Measurements from ENCODE around the gene SPG7.
A peak's percentile ranks its signal among the peaks of the same experiment; 100 is the strongest.

The SPG7 gene

DNA sequence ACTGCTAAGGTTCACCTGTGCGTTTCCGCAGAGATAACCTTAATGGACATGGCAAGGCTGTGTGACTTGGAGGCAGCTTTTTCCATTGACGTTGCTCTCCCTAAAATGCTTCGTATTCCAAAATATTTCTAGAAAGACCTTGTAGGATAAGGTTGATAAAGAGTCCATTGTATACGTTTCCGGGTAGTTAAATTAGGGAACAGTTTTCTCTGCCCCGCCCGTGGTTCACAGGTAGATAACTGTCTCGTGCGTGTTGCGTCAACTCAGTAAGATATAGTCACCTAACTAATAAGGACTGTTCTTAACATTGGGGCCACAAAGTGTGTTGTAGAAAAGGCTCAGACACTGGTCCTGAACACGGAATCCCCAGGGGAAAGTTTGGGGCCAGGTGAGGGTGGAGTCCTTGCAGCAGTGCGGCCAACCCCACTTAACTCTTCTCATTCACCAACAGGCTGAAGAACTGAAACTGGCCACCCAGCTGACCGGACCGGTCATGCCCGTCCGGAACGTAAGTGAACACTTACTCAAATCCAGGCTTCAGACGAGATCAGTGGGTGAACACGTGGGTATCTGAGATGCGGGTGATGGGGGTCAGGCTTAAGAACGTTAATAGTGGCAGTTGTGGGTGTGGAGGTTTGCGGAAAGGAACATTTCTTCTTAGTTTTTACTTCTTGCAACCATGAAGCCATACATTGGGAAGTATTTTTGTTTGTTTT, 53.8 kb downstream of the SPG7 start:
- Histone ChIP-seq H4K8ac (ENCODE audit: low read depth, low read length) (no peak overlapping the region), H3K79me1 (ENCODE audit: low read length) (peaks cover 11% of the 10 kb centered on the region), H2BK12ac (ENCODE audit: low read length) (no peak overlapping the region), H3K18ac (ENCODE audit: low read length) (no peak overlapping the region), H2AFZ (ENCODE audit: insufficient read depth, low read length, poor library complexity) (no peak overlapping the region), H3K9ac (ENCODE audit: low read length) (peak overlapping the region; percentile 97), H3K14ac (ENCODE audit: low read length) (peak overlapping the region; percentile 8), H3K27ac (ENCODE audit: low read depth, low read length) (no peak overlapping the region), H3K23ac (ENCODE audit: low read length) (no peak overlapping the region), H3K79me2 (ENCODE audit: control insufficient read depth, insufficient read depth, low read length, poor library complexity) (peaks cover 17% of the 10 kb centered on the region), H4K91ac (ENCODE audit: low read depth, low read length) (no peak overlapping the region), H3K36me3 (ENCODE audit: control insufficient read depth in 1 of 2, insufficient read depth in 2 of 2, low read length in 2 of 2) (peaks cover 38 to 44% of the 10 kb centered on the region in 2 experiments), H3K9me3 (ENCODE audit: insufficient read depth, low read depth, low read length) (no peaks in the 10 kb centered on the region), H4K12ac (ENCODE audit: low read depth, low read length) (no peak overlapping the region), H3K4ac (ENCODE audit: low read depth, low read length) (peak overlapping the region; percentile 96), H2AK5ac (ENCODE audit: low read length) (no peak overlapping the region), H3K4me2 (ENCODE audit: low read length) (peak overlapping the region; percentile 86), H3K4me3 (ENCODE audit: low read depth, low read length) (peak overlapping the region; percentile 95), H3K4me1 (ENCODE audit: control insufficient read depth in 1 of 2, insufficient read depth in 2 of 2, low read length in 2 of 2) (peaks cover 19 to 25% of the 10 kb centered on the region in 2 experiments), H2BK120ac (ENCODE audit: insufficient read depth, low read length, poor library complexity) (no peak overlapping the region), H3K27me3 (ENCODE audit: insufficient read depth, low read length) (no peaks in the 10 kb centered on the region), H2BK5ac (ENCODE audit: low read depth, low read length, poor library complexity) (no peak overlapping the region)
- DNase-seq = peak; percentile 83 to 90
- WGBS (ENCODE audit: extremely low coverage, insufficient coverage, insufficient read length) = no CpG with 5 or more reads among the region's 23 CpGs

- Histone ChIP-seq H3K27me3 (ENCODE audit: insufficient read depth, low read length) (no peaks in the 10 kb centered on the region), H2BK5ac (ENCODE audit: low read depth, low read length, poor library complexity) (no peak overlapping the region), H2BK12ac (ENCODE audit: low read length) (no peak overlapping the region), H3K23ac (ENCODE audit: low read length) (no peak overlapping the region), H2BK120ac (ENCODE audit: insufficient read depth, low read length, poor library complexity) (no peak overlapping the region), H4K91ac (ENCODE audit: low read depth, low read length) (no peak overlapping the region), H3K27ac (ENCODE audit: low read depth, low read length) (no peak overlapping the region), H3K4ac (ENCODE audit: low read depth, low read length) (no peak overlapping the region), H3K36me3 (ENCODE audit: control insufficient read depth in 1 of 2, insufficient read depth in 2 of 2, low read length in 2 of 2) (peaks cover 35 to 40% of the 10 kb centered on the region in 2 experiments), H3K4me2 (ENCODE audit: low read length) (peak overlapping the region; percentile 21), H3K4me3 (ENCODE audit: low read depth, low read length) (no peak overlapping the region), H3K79me2 (ENCODE audit: control insufficient read depth, insufficient read depth, low read length, poor library complexity) (peaks cover 17% of the 10 kb centered on the region), H3K14ac (ENCODE audit: low read length) (no peak overlapping the region), H3K18ac (ENCODE audit: low read length) (no peak overlapping the region), H3K79me1 (ENCODE audit: low read length) (peaks cover 11% of the 10 kb centered on the region), H2AK5ac (ENCODE audit: low read length) (no peak overlapping the region), H3K4me1 (ENCODE audit: control insufficient read depth in 1 of 2, insufficient read depth in 2 of 2, low read length in 2 of 2) (peaks cover 19 to 25% of the 10 kb centered on the region in 2 experiments), H4K8ac (ENCODE audit: low read depth, low read length) (no peak overlapping the region), H3K9ac (ENCODE audit: low read length) (no peak overlapping the region), H4K12ac (ENCODE audit: low read depth, low read length) (no peak overlapping the region), H3K9me3 (ENCODE audit: insufficient read depth, low read depth, low read length) (no peaks in the 10 kb centered on the region), H2AFZ (ENCODE audit: insufficient read depth, low read length, poor library complexity) (no peak overlapping the region)
- no CpG with 5 or more reads among the region's 12 CpGs for WGBS (ENCODE audit: extremely low coverage, insufficient coverage, insufficient read length)
- no peak for DNase-seq
Observed at GRCh38 chr16:89562939-89563338, 54.7 kb downstream of the SPG7 start.

DNA sequence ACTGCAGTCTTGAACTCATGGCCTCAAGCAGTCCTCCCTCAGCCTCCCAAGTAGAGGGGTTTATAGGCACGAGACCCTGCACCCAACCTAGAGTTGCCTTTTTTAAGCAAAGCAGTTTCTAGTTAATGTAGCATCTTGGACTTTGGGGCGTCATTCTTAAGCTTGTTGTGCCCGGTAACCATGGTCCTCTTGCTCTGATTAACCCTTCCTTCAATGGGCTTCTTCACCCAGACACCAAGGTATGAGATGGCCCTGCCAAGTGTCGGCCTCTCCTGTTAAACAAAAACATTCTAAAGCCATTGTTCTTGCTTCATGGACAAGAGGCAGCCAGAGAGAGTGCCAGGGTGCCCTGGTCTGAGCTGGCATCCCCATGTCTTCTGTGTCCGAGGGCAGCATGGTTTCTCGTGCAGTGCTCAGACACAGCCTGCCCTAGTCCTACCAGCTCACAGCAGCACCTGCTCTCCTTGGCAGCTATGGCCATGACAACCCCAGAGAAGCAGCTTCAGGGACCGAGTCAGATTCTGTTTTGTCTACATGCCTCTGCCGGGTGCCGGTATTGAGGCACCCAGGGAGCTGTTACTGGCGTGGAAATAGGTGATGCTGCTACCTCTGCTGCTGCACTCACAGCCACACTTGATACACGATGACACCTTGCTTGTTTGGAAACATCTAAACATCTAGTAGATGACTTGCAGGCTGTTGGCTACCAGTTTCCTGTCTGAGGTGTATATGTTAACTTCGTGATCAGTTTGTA, 55.6 kb downstream of the SPG7 start:
- H2BK120ac ChIP-seq (ENCODE audit: insufficient read depth, low read length, poor library complexity) = no peak overlapping the region
- H2BK12ac ChIP-seq (ENCODE audit: low read length) = no peak overlapping the region
- no peak overlapping the region for H3K18ac ChIP-seq (ENCODE audit: low read length)
- no peak overlapping the region for H4K12ac ChIP-seq (ENCODE audit: low read depth, low read length)
- no peak overlapping the region for H3K9ac ChIP-seq (ENCODE audit: low read length)
- H3K14ac ChIP-seq (ENCODE audit: low read length) = no peak overlapping the region
- no peak overlapping the region for H2BK5ac ChIP-seq (ENCODE audit: low read depth, low read length, poor library complexity)
- H3K36me3 ChIP-seq (ENCODE audit: control insufficient read depth in 1 of 2, insufficient read depth in 2 of 2, low read length in 2 of 2) = peaks cover 35 to 38% of the 10 kb centered on the region in 2 experiments
- peaks cover 19 to 25% of the 10 kb centered on the region in 2 experiments for H3K4me1 ChIP-seq (ENCODE audit: control insufficient read depth in 1 of 2, insufficient read depth in 2 of 2, low read length in 2 of 2)
- no peak overlapping the region for H2AK5ac ChIP-seq (ENCODE audit: low read length)
- no peaks in the 10 kb centered on the region for H3K27me3 ChIP-seq (ENCODE audit: insufficient read depth, low read length)
- H3K23ac ChIP-seq (ENCODE audit: low read length) = no peak overlapping the region
- no peak overlapping the region for H3K4me3 ChIP-seq (ENCODE audit: low read depth, low read length)
- no CpG with 5 or more reads among the region's 12 CpGs for WGBS (ENCODE audit: extremely low coverage, insufficient coverage, insufficient read length)
- no peak overlapping the region for H3K4ac ChIP-seq (ENCODE audit: low read depth, low read length)
- no peak for DNase-seq
- H3K79me1 ChIP-seq (ENCODE audit: low read length) = peaks cover 11% of the 10 kb centered on the region
- H4K91ac ChIP-seq (ENCODE audit: low read depth, low read length) = no peak overlapping the region
- H4K8ac ChIP-seq (ENCODE audit: low read depth, low read length) = no peak overlapping the region
- H3K9me3 ChIP-seq (ENCODE audit: insufficient read depth, low read depth, low read length) = no peaks in the 10 kb centered on the region
- H3K4me2 ChIP-seq (ENCODE audit: low read length) = no peak overlapping the region
- H3K27ac ChIP-seq (ENCODE audit: low read depth, low read length) = no peak overlapping the region
- no peak overlapping the region for H2AFZ ChIP-seq (ENCODE audit: insufficient read depth, low read length, poor library complexity)
- peaks cover 17% of the 10 kb centered on the region for H3K79me2 ChIP-seq (ENCODE audit: control insufficient read depth, insufficient read depth, low read length, poor library complexity)

DNA sequence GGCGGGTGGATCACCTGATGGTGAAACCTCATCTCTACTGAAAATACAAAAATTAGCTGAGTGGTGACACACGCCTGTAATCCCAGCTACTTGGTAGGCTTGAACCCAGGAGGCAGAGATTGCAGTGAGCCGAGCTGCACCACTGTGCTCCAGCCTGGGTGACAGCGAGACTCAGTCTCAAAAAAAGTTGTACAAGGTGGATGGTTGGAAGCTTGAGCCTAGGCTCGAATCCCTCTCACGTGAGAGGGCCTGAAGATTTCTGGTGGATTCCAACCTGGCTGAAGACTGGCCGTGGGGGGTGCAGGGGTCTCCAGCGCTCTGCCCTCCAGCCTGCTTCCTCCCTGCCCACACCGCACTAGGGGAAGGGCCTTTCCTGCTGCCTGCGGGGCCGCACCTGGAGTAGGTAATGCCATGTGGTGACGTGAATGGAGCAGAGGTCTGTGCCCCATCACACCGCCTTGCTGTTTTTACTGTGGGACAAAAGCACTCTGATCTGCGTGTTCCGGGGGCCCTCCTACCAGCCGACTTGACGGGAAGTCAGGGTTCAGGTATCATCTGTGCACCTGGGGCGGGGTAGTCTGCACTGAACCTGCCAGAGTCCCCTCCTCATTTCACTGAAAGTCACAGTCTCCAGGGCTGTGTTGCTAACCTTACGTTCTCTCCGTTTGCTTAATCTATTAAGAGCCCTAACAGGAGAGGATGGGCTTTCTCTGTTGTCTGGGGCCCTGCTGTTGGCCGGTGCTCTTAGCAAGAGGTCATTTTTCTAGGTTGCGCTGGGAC, 56.5 kb downstream of the SPG7 start:
- no CpG with 5 or more reads among the region's 22 CpGs for WGBS (ENCODE audit: extremely low coverage, insufficient coverage, insufficient read length)
- H3K4ac ChIP-seq (ENCODE audit: low read depth, low read length) = no peak overlapping the region
- no peak overlapping the region for H2BK5ac ChIP-seq (ENCODE audit: low read depth, low read length, poor library complexity)
- H4K91ac ChIP-seq (ENCODE audit: low read depth, low read length) = no peak overlapping the region
- no peak overlapping the region for H3K23ac ChIP-seq (ENCODE audit: low read length)
- H2AK5ac ChIP-seq (ENCODE audit: low read length) = no peak overlapping the region
- H3K27me3 ChIP-seq (ENCODE audit: insufficient read depth, low read length) = no peaks in the 10 kb centered on the region
- DNase-seq = peak in 1 of 2 donors; percentile 17
- H3K79me2 ChIP-seq (ENCODE audit: control insufficient read depth, insufficient read depth, low read length, poor library complexity) = peaks cover 17% of the 10 kb centered on the region
- no peak overlapping the region for H3K4me2 ChIP-seq (ENCODE audit: low read length)
- no peak overlapping the region for H2BK12ac ChIP-seq (ENCODE audit: low read length)
- peaks cover 19 to 23% of the 10 kb centered on the region in 2 experiments for H3K4me1 ChIP-seq (ENCODE audit: control insufficient read depth in 1 of 2, insufficient read depth in 2 of 2, low read length in 2 of 2)
- H4K8ac ChIP-seq (ENCODE audit: low read depth, low read length) = no peak overlapping the region
- no peak overlapping the region for H3K27ac ChIP-seq (ENCODE audit: low read depth, low read length)
- no peak overlapping the region for H3K18ac ChIP-seq (ENCODE audit: low read length)
- no peak overlapping the region for H2AFZ ChIP-seq (ENCODE audit: insufficient read depth, low read length, poor library complexity)
- H2BK120ac ChIP-seq (ENCODE audit: insufficient read depth, low read length, poor library complexity) = no peak overlapping the region
- no peaks in the 10 kb centered on the region for H3K9me3 ChIP-seq (ENCODE audit: insufficient read depth, low read depth, low read length)
- no peak overlapping the region for H4K12ac ChIP-seq (ENCODE audit: low read depth, low read length)
- peaks cover 11% of the 10 kb centered on the region for H3K79me1 ChIP-seq (ENCODE audit: low read length)
- no peak overlapping the region for H3K9ac ChIP-seq (ENCODE audit: low read length)
- no peak overlapping the region for H3K4me3 ChIP-seq (ENCODE audit: low read depth, low read length)
- H3K14ac ChIP-seq (ENCODE audit: low read length) = no peak overlapping the region
- peaks cover 35 to 38% of the 10 kb centered on the region in 2 experiments for H3K36me3 ChIP-seq (ENCODE audit: control insufficient read depth in 1 of 2, insufficient read depth in 2 of 2, low read length in 2 of 2)

Measured in trophoblast cell (in vitro differentiated cells and primary cell).